HG03558 (cell line): Measurements from ENCODE around the gene FARS2.

Experiments
- ATAC-seq: cut with Tn5 transposase; IDR thresholded peaks from one replicate; pipeline ENCODE4 v1.9.1; 2021; ENCODE audit warnings: moderate number of reproducible peaks; ENCODE audit not compliant: unreplicated experiment; ENCODE audit errors: extremely low read depth

Gene FARS2

GRCh38 chr6:5412017-5412416 lies 150.7 kb downstream of the FARS2 start:
- ATAC-seq = no peak

- ATAC-seq = no peak
These were observed 151.3 kb downstream of the FARS2 start for GRCh38 chr6:5412663-5413062.

- ATAC-seq = no peak
These were observed 154.9 kb downstream of the FARS2 start for GRCh38 chr6:5416250-5416649.

- ATAC-seq = no peak
These were observed 161.1 kb downstream of the FARS2 start for GRCh38 chr6:5422321-5422915.

DNA sequence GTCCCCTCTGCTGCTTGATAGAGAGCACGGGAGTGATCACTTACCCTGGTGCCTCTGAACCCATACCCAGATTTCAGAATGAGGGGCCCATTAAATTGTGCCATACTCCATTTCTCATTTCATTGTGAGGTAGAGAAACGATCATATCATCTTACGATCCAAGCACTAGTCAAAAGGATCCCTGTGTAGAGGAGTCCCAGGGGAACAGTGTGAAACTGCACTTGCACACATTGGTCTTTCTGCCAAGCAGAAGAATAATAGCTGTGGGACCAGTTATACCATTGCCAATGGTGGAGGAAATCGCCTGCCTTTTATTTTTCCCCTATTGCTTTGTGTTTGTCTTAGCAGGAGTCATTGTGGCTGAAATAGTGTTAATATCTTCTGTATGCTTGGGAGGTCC lies 161.9 kb downstream of the FARS2 start:
- no peak for ATAC-seq

DNA sequence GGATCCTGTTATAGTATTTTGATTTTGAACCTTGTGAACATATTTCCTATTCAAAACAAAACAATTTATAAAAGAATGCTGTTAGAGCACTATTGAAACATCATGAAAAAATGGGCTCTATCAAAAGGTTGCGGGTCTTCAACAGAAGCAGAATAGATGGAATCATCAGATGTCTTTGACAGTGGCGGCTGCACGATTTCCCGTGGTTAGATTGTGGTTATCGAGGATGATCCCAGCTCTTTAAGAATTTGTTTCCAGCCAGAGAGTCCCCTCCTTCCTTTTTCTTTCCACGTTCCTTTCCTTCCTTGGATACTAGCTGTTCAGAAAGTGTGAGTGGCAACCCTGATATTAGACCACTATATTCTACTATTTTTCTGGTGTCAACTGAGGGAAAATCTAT lies 163.4 kb downstream of the FARS2 start:
- ATAC-seq = no peak

- ATAC-seq = no peak
These were observed 164.0 kb downstream of the FARS2 start for GRCh38 chr6:5425267-5425666.

DNA sequence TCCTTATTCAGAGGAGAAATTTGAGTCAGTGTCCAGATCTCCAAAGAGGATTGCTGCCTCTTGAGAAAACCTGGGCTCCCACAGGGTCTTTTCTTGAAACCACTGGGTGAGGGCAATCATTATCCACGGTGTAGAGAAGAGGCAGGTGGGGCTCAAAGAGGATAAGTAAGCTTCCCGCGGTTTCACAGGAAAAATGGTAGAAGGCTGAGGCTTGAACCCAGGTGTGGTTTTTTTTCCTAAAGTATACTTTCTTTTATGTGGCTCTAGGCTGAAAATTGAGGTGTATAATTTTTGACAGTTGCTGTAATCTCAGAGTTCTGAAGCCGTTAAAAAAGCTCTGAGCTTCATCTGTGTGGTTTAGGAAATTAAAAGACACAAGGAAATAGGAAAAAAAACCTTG lies 164.5 kb downstream of the FARS2 start:
- ATAC-seq = no peak

GRCh38 chr6:5427586-5427985 lies 166.3 kb downstream of the FARS2 start:
- no peak for ATAC-seq

- ATAC-seq = no peak
These were observed 172.0 kb downstream of the FARS2 start for GRCh38 chr6:5433324-5433723.

DNA sequence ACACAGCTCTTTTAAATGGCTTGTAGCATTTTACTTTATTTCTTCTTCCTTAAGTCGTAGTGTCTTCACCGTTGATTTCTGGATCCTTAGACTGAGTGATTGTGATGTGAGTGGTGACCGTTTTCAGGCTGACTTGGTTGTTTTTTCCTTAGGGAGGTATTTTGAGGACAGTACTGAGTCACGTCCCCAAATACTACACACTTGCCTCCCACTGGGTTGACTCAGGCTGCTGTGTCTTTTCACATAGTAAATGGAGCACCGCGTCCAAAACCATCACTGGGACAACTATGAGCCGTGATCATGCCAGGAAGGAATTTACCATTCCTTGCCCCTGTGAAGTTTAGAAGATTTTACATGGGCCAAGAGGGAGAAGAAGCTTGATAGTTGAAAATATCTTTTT lies 174.1 kb downstream of the FARS2 start:
- ATAC-seq = no peak

GRCh38 chr6:5438922-5439584 lies 177.7 kb downstream of the FARS2 start:
- ATAC-seq = no peak

DNA sequence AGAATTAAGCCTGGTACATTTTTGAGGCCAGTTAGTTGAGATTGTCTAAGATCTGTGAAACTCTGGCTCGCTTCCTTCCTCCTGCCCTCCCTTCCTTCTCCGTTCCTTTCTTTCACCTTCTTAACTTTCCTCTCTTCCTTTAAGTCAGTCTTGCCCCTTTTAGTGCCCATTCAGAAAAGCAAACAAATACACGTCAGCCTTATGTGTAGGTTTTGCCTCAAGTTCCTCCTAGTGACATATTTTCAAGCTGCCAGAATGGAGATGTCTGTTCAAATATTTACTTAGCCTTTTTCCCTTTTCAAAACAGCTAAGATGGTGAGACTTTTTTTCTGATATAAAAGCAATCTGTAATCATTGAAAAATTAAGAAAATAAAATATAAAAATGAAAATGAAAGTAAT lies 178.4 kb downstream of the FARS2 start:
- ATAC-seq = no peak

- no peak for ATAC-seq
These were observed 181.0 kb downstream of the FARS2 start for GRCh38 chr6:5442319-5442718.

- no peak for ATAC-seq
These were observed 181.6 kb downstream of the FARS2 start for GRCh38 chr6:5442916-5443315.

- no peak for ATAC-seq
These were observed 182.2 kb downstream of the FARS2 start for GRCh38 chr6:5443491-5443890.

- ATAC-seq = no peak
These were observed 185.2 kb downstream of the FARS2 start for GRCh38 chr6:5446362-5447075.

- ATAC-seq = no peak
These were observed 186.6 kb downstream of the FARS2 start for GRCh38 chr6:5447921-5448320.

GRCh38 chr6:5450073-5450472 lies 188.8 kb downstream of the FARS2 start:
- ATAC-seq = no peak

DNA sequence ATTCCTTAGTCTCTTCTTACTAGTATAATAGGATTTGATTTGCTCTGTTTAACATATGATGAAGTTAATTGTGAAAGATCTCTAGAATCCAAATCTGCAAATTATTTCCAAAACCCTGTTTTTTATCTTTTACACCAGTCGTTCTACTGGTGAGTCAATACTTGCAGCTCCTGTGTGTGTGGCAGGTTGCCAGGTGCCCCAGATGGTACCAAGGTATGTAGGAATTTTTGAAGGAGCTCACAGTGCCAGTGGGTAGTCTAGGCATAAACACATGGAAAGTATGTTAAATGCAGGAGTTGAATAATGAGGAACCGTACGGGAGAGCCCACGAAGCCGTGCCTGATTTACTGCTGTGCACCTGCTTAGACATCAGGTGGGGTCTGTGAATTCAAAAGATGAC lies 192.2 kb downstream of the FARS2 start:
- ATAC-seq = no peak

GRCh38 chr6:5455142-5455541 lies 193.8 kb downstream of the FARS2 start:
- ATAC-seq = no peak

DNA sequence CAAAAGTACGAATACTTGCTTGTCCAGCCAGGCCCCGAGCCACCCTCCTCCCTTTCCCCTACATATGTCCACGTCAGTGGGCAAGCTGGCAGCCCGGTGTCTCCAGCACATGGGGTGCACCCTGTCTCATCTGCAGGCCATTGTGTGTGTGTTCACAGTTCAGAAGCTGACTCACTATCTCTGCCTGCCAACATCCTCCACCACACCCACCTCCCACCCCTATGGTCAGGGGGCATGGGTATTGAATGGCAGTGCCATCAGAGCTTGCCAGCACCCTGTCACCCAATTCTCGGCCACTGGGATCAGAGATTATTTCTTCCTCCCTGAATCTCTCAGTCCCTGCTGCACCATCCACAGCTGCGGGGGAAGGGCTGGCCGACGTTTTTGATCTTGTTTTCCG lies 195.7 kb downstream of the FARS2 start:
- no peak for ATAC-seq
